Ishikawa (cell line): ENCODE results near the gene AGPS.
A peak's percentile ranks its signal among the peaks of the same experiment; 100 is the strongest.

Experiments used
- CEBPB ChIP-seq: IDR thresholded peaks from 2 replicates; pipeline ENCODE4 v1.6.1; 2012
- CREB1 ChIP-seq: IDR thresholded peaks from 2 replicates; pipeline ENCODE4 v1.6.1; 2012; ENCODE audit warnings: low read depth
- EGR1 ChIP-seq: IDR thresholded peaks from 2 replicates; pipeline ENCODE4 v1.6.1; 2012
- EP300 ChIP-seq: IDR thresholded peaks from 2 replicates; pipeline ENCODE4 v1.6.1; 2012; ENCODE audit warnings: borderline replicate concordance
- FOXM1 ChIP-seq: IDR thresholded peaks from 2 replicates; pipeline ENCODE4 v1.6.1; 2012; ENCODE audit warnings: low read depth, borderline replicate concordance
- MAX ChIP-seq: IDR thresholded peaks from 2 replicates; pipeline ENCODE4 v1.6.1; 2012
- NFIC ChIP-seq: IDR thresholded peaks from 2 replicates; pipeline ENCODE4 v1.6.1; 2012
- RAD21 ChIP-seq: IDR thresholded peaks from 2 replicates; pipeline ENCODE4 v1.6.1; 2012; ENCODE audit warnings: low read depth
- REST ChIP-seq: IDR thresholded peaks from 2 replicates; pipeline ENCODE4 v1.6.1; 2012; ENCODE audit warnings: low read depth, mild to moderate bottlenecking
- TAF1 ChIP-seq: IDR thresholded peaks from 2 replicates; pipeline ENCODE4 v1.6.1; 2012; ENCODE audit warnings: low read depth, mild to moderate bottlenecking
- TCF12 ChIP-seq: IDR thresholded peaks from 2 replicates; pipeline ENCODE4 v1.6.1; 2012; ENCODE audit warnings: low read depth
- TEAD4 ChIP-seq: IDR thresholded peaks from 2 replicates; pipeline ENCODE4 v1.6.1; 2012
- USF1 ChIP-seq: IDR thresholded peaks from 2 replicates; pipeline ENCODE4 v1.6.1; 2012
- YY1 ChIP-seq: IDR thresholded peaks from 2 replicates; pipeline ENCODE4 v1.6.1; 2012; ENCODE audit warnings: low read depth
- ZBTB7A ChIP-seq: IDR thresholded peaks from 2 replicates; pipeline ENCODE4 v1.6.1; 2012; ENCODE audit warnings: low read depth

The AGPS gene

GRCh38 chr2:177585234-177585863 lies 192.8 kb downstream of the AGPS start:
- TF ChIP-seq TCF12 (no peak), RAD21 (no peak), ZBTB7A (no peak), CREB1 (no peak), CEBPB (no peak), USF1 (no peak), EP300 (no peak), NFIC (no peak), FOXM1 (no peak), TAF1 (no peak), YY1 (no peak), REST (no peak), EGR1 (no peak), TEAD4 (no peak)

GRCh38 chr2:177586154-177586553 lies 193.6 kb downstream of the AGPS start:
- no peak for TF ChIP-seq RAD21
- TF ChIP-seq CREB1 = no peak
- TF ChIP-seq TAF1 = no peak
- TF ChIP-seq CEBPB = no peak
- TF ChIP-seq MAX = no peak
- TF ChIP-seq EP300 = no peak
- no peak for TF ChIP-seq REST
- TF ChIP-seq YY1 = no peak
- TF ChIP-seq USF1 = no peak
- no peak for TF ChIP-seq FOXM1
- no peak for TF ChIP-seq ZBTB7A
- TF ChIP-seq EGR1 = no peak
- no peak for TF ChIP-seq TCF12
- TF ChIP-seq TEAD4 = no peak
- TF ChIP-seq NFIC = no peak

- TF ChIP-seq RAD21 = no peak
- no peak for TF ChIP-seq FOXM1
- TF ChIP-seq CEBPB = no peak
- no peak for TF ChIP-seq REST
- no peak for TF ChIP-seq MAX
- TF ChIP-seq NFIC = no peak
- no peak for TF ChIP-seq TEAD4
- no peak for TF ChIP-seq ZBTB7A
- no peak for TF ChIP-seq USF1
Observed at GRCh38 chr2:177587371-177587770, 194.8 kb downstream of the AGPS start.

- TF ChIP-seq CEBPB = no peak
Observed at GRCh38 chr2:177588671-177589070, 196.1 kb downstream of the AGPS start.

GRCh38 chr2:177589186-177589585 lies 196.6 kb downstream of the AGPS start:
- TF ChIP-seq FOXM1 (no peak), USF1 (peak; percentile 45; the same call in 1 of the 2 replicates)
